Stimulated activated CD8-positive, alpha-beta memory T cell treated with anti-CD3 and anti-CD28 coated beads, Interleukin-4, amount 100 ng/mL, for 4 hours (primary cell): ENCODE results near the gene GCM1.
"Not testable (repeated sequence)": the region's sequence is repeated elsewhere in the genome, so short reads cannot be mapped to it uniquely, and the experiment has no call there.

Experiments
- DNase-seq, 2 donors: peaks; one replicate each; pipeline ENCODE4 v3.0.0-alpha.2; 2020; ENCODE audit warnings: low read depth in 2 of 2, low spot score in 1 of 2

Gene GCM1, protein sequence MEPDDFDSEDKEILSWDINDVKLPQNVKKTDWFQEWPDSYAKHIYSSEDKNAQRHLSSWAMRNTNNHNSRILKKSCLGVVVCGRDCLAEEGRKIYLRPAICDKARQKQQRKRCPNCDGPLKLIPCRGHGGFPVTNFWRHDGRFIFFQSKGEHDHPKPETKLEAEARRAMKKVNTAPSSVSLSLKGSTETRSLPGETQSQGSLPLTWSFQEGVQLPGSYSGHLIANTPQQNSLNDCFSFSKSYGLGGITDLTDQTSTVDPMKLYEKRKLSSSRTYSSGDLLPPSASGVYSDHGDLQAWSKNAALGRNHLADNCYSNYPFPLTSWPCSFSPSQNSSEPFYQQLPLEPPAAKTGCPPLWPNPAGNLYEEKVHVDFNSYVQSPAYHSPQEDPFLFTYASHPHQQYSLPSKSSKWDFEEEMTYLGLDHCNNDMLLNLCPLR

DNA sequence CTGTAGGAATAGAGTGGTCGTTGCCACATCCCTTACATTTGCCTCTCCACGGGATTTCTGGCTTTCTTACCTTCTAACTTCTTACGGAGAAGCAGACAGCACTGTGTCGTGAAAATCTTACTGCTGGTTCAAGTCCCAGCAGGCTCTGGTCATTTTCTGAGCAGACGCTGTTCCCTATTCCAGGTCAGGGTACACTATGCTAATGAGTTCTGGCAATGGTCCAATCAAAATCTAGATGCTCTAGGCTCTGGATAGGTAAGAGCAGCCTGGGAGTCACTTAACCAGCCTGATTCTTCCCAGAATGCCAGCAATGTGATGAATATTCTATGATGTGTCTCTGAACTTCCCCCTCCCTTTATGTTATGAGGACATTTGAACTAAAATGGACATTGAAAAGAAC lies at the start of gene GCM1:
Gene GCM1, minus strand, starts transcription at position 158 of the 400 bp plus-strand sequence. CDS start 3,209 bp downstream, outside the sequence.
- no peak for DNase-seq

DNA sequence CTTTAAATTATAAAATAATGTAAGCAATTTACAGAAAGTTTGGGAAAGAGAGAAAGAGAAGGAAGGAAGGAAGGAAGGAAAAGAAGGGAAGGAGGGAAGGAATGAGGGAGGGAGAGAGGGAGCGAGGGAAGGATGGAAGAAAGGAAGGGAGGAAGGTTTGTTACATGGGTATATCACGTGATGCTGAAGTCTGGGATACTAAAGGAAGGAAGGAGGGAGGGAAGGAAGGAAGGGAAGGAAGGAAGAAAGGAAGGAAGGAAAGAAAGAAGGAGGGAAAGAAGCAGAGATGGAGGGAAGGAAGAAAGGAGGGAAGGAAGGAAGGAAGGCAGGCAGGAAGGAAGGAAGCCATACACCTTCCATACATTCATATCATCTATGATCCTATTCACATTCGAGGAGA lies 48.9 kb upstream of the GCM1 start:
- DNase-seq, result no peak

DNA sequence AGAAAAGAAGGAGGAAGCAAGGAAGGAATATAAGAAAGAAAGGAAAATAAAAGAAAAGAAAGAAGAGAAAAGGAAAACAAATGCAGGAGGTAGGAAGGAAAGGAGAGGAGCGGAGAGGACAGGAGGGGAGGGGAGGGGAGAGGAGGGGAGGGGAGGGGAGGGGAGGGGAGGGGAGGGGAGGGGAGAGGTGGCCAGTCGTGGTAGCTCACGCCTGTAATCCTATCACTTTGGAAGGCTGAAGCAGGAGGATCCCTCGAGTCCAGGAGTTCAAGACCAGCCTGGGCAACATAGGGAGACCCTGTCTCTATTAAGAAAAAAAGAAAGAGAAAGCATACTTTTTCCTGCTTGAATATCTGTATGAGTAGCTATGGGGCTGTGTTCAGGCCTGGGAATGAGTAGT lies 46.4 kb upstream of the GCM1 start:
- DNase-seq, result no peak

DNA sequence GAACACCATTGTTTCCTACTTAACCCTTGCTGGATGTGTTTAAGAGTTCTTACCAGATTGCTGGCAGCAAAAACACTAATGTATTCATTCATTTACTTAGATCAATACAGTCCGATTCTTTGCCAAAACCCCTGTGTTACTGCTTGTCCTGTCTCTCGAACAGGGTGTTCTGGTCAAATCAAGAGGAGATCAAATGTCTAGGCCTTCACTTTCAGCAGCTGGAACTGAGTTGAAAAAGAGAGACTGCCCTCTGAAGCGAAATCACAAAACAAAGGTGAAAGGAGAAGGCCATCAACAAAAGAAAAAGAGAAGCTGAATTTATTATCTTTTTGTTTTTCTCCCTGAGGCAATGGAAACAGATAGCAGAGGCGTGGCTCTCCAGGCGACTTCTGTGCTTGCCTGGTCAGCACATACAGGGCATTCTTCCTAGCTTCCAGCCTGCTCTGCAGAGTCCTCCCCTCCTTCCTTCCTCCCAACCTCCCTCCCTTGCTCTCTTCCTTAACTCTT lies 44.1 kb upstream of the GCM1 start:
- DNase-seq, result no peak

DNA sequence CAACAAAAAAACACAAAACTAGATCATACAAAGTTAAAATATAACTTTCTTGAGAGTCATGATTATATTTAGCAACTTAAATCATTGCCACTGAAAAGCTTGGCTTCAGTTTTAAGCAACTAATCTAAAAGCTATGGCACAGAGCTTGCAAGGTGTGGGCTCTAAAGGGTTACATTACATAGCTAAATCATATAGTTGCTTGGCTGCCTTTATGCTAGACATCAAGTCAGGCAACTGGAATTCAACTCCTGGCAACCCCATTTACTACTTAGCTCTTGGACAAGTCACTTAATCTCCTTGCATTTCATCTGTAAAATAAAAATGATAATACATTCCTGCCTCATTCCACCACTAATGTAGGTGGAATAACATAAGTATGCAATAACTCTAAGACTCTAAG lies 40.9 kb upstream of the GCM1 start:
- no peak for DNase-seq

DNA sequence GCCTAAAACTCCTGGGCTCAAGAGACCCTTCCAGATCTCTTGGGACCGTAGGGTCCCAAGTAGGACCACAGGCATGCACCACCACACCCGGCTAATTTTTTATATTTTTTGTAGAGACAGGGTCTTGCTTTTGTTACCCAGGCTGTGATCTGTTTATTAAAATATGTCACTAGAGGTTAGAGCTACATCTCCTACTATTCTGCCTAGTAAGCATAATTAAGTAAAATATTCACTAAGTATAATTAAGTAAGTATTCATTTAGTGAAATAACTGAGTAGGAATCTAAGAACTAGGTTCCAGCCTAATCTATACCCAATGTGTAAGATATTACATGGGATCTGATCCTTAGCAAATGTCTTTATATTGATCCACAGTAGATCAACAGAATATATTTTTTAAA lies 40.2 kb upstream of the GCM1 start:
- no peak for DNase-seq

DNA sequence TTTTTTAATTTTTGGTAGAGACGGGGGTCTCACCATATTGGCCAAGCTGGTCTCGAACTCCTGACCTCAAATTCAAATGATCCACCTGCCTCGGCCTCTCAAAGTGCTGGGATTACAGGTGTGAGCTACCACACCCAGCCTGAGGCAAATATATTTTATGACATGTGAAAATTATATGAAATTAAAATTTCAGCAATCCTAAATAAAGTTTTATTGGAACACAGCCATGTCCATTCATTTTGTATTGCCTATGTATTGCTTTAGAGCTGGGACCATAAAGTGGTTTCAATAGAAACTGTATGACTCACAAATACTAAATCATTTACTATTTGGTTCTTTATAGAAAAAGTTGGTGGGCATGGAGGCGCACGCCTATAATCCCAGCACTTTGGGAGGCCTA lies 32.0 kb upstream of the GCM1 start:
- no peak for DNase-seq

DNA sequence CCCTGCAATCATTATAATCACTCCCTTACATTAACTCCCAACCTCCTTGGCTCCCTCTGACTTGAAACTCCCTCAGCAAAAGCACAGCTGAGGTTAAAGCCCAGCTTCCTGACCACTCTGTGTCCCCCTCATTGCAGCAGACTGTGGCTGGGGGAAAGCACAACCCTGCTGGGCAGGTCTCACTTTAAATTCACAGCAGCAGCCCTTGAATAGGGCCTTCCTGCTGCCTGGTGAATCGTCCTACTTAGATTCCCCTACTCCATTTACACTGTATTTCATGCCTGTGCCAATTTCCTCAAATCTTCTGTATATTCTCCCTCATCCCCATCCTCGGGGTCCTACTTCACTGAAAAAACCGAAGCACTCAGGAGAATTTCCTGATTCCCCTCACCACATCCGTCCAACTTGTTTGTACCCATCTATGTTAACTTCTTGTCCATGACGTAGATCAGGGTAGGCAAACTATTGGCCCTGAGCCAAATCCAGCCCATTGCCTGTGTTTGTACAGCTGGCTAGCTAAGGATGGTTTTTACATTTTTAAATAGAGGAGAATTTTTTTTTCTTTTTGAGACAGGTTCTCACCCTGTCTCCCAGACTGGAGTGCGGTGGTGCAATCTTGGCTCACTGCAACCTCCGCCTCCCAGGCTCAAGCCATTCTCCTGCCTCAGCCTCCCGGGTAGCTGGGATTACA lies 31.5 kb upstream of the GCM1 start:
- DNase-seq, result peak in 1 of 2 donors; percentile 3

DNA sequence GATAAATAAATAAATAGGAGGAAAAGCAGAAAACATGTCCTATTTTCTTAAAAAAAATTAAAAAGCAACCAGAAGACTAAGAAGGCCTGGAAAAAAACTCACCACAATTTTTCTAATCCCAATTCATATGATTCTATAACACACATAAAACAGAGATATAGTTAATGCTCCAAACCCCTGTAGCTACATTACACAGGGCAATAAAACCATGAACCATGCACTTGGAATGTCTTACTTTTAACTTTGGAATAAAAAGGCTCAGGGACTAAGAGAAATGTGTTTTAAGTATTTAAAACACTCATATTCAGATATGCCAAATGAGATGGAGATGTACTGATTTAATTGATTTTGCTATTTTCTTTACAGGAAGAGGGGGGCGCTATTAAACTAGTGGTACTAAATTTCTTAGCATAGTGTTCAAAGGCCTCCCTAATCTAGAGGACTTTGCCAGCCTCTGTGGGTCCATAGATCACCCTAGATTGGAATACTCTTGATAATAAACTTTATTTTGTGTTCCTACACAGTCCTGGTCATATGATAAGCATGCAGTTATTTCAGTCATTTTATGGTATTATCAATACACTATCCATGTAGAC lies 30.3 kb upstream of the GCM1 start:
- no peak for DNase-seq

DNA sequence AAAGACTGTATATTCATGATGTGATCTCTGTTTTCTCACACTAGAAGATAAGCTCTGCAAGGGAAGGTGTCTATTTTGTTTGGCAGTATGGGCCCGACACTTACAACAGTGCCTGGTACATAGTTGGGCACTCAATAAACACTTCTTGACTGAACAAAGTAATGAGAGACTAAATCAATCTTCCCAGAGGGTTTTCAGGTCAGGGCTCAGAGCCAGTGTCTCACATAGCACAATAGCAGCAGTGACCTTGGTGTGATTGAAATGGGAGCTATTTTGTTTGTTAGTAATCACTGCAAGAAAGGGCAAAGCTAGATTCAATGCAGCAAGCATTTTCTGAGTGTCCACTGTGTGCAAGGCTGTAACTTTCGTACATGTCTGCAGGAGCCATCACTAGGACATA lies 26.4 kb upstream of the GCM1 start:
- DNase-seq, result no peak

DNA sequence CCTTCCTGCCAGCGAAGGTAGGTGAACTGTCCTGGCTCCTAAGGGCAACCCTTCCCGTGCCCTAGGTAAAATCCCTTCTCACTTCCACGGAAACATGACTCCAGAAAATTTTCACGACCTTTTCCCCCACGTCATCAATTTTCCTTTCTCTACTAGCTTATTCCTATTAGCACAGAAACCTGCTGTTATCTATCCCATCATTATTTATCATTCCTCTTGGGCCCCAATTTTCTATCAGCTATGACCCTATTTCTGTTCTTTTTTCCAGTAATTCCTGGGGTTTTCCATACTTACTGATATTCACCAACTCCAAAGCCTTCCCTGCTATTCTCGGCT lies 23.8 kb upstream of the GCM1 start:
- DNase-seq, result no peak

DNA sequence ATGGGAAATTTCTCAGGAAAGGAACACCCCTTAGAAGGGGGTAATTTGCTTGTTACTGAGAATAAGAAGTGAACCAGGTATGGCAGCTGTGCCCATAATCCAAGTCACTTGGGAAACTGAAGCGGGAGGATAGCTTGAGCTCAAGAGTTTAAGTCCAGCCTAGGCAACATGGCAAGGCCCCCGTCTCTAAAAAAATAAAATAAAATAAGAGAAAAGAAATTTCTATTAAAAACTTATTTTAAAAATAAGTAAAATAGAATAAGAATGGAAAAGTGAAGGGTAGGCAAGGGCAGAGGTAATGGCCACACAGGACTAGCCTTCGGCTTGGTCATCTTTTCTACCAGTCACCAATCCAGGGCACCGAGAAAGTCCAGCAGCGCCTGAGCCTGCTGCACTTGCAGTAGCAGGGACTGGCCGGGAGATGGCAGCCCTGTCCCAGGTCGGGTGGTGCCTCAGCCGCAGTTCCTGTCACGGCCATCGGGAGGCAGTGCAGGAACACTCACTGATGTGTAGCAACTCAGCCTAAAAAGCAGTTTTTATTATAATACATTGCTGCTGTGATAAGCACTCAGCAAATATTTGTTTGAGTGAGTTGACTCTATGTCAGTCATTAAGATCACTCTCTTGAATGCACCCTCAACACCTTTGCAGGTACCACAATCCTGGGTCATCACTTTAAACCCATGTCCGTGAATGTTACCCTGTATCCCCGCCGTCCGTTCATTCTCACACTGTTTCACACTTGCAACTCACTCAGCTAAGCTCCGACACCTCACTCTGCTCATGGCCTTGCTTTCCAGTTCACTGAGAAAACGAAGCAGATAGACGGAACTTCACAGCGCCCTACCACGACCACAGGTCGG lies 23.2 kb upstream of the GCM1 start:
- peak; percentile 61 to 79 for DNase-seq

DNA sequence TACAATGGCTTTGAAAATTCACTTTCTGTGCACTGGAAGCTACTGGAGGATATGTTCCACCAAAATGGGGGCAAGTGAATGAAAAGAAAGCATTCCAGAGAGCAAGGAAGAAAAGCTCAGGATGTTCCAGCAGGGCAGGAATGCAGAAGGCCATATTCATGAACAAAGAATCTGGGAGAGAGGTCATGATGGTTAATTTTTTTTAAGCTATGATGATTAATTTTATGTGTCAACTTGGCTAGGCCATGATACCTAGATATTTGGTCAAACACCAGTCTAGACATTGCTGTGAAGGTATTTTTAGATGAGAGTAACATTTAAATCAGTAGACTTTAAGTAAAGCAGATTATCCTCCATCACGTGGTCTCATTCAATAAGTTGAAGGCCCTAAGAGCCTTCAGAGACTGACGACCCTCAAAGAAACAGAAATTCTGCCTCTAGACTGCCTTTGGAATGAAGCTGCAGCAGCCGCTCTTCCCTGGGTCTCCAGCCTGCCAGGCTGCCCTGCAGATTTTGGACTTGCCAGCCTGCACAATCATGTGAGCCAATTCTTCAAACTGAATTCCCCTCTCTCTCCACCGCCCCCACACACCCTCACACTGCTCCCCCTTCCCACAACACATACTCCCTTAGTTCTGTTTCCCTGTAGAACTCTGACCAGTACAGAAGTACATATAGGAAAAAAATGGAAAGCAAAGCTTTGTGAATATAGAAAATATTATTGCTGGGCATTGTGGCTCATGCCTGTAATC lies 20.1 kb upstream of the GCM1 start:
- no peak for DNase-seq

DNA sequence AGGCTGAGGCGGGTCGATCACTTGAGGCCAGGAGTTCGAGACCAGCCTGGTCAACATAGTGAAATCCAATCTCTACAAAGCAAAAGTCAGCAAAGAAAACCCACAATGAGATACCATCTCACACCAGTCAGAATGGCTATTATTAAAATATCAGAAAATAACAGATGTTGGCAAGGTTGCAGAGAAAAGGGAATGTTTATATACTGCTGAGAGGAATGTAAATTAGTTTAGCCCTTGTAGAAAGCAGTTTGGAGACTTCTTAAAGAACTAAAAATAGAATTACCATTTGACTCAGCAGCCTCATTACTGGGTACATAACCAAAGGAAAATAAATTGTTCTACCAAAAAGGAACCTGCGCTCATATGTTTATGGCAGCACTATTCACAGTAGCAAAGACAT lies 16.7 kb upstream of the GCM1 start:
- no peak for DNase-seq

DNA sequence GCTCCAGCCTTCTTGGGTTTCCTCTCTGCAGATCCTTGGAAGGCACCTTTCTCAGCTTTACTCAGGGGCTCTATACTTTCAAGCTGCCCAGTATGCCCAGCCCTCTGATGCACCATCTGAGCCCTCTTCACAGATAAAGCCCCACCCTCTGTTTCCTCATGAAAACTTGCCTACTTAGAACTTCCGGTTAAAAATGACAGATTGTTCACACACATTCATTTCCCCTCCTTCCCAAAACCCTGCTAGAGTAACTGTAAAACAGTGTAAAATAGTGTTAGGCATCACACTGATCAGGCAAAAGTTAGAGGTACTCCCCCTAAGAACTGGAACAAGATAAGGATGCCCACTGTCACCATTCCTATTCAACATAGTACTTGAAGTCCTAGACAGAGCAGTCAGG lies 14.0 kb upstream of the GCM1 start:
- DNase-seq, result no peak

DNA sequence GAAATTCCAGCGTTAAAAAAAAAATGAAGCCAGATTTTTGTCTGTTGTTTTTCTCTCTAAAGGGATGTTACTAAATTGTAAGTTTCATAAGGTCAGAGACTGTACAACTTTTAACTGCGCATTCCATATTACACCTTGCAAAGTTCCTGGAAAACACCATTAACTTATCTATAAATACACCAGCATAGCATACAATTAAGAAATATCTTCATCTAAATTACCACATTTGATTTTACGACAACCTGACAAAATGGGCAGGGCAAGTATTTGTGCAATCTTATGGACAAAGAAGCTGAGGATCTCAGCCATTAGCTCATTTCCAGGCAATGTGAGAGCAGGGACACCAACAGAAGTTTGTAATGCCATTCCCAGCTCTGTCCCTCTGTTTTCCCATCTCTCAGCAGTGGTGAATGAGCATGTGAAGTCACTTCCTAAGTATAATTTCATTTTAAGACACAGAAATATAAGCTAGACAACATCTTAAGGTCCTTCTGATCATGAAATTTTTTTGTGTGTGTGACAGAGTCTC lies 12.9 kb upstream of the GCM1 start:
- DNase-seq, result no peak

DNA sequence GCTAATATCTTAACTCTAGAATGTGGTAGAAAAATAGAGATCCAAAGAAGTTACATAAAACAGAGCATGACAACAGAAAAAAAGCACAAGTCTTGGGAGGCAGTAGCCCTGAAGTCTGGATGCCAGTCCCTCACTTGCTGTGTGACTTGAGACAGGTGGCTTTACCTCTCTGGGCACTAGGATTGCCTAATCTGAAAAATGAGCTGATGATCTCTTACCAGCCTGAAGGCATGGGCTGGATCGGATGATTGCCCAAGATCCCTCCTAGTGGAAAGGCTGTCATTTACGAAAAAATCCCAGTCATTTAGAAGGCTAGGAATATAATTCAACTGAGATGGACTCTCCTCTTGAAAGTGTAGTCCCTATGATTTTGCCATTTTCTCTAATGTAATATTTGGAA lies 10.9 kb upstream of the GCM1 start:
- DNase-seq, result no peak

DNA sequence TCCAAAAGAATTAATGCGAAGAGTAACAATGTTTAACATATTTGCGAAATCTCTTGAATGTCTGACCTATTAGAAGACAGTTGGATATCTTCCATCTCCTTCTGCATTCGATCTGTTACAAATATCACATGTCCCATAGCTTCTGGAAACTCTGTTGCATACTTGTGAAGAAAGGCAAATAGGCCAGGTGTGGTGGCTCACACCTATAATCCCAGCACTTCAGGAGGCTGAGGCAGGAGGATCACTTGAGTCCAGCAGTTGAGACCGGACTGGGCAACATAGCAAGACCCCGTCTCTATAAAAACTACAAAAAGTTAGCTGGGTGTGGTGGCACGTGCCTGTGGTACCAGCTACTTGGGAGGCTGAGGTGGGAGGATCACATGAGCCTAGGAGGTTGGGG lies 9.4 kb upstream of the GCM1 start:
- not testable (repeated sequence) for DNase-seq

DNA sequence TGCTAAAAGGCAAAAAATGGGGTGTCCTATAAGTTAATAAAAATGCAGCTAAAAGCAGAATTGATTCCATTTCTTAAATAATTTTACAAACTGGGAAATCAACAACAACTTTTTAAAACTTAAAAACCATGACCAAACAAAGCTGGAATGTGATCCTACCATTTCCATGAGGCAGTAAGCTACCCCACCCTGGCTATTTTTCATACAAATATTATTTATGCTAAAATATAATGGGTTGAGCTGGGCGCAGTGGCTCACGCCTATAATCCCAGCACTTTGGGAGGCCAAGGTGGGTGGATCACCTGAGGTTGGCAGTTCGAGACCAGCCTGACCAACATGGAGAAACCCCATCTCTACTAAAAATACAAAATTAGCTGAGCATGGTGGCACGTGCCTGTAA lies 6.6 kb upstream of the GCM1 start:
- not testable (repeated sequence) for DNase-seq

DNA sequence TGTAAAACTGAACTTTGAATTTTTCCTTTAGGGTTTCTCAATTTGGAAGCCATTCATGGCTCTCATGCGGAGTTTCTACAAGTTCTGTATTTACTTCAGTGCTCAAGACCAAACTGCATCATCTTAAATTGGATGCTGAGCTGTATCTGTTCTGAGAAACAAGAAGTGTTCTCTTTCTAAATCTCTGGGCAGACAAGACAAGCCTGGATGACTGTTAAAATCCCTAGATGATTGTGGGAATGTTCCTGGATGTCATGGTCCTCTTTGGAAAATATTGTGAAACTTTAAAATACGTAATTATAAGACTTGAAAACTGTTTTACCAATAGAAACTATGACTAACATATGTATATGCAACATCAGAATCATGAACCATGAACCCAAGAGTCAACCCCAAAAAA lies 6.2 kb upstream of the GCM1 start:
- no peak for DNase-seq
